Measurements from ENCODE around the gene KRTAP4-12.
"Not testable (repeated sequence)": the region's sequence is repeated elsewhere in the genome, so short reads cannot be mapped to it uniquely, and the experiment has no call there.

KRTAP4-12 gene

DNA sequence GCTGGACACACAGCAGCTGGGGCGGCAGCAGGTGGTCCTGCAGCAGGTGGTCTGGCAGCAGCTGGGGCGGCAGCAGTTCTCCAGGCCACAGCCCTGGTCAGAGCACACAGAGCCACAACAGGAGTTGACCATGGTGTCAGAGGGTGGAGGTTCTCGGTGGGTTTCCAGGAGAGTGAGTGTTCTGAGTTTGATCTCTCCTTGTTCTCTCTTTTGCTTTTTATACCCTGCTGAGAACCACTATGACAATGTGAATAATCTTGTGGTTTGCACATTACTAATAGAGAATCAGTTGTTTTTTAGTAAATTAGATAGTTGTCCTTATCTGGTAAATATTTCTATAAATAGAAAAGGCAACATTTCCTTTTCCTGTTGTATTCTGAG, at the start of gene KRTAP4-12:
Gene KRTAP4-12 (minus strand): TSS at position 192 of the 381 bp plus-strand sequence. CDS start 60 bp downstream, at position 132.
- DNase-seq = not testable (repeated sequence)

DNA sequence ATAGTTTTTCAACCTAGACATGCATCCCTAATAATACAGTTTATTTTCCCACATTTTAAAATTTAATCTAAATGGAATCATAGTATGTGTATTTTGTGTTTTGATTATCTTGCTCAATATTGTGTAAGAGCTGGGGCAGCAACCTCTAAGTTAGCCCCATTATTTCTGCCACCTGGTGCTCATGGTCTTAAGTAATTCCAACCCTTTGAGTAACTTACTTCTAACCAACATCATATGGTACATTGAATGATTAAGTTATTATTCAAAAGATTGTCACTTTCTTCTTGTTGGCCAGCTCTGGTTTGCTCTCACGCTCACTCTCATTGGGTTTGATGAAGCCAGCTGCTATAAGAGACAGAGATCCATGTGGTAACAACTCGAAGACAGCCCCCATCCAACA, 47.9 kb upstream of the KRTAP4-12 start:
- no peak for DNase-seq

DNA sequence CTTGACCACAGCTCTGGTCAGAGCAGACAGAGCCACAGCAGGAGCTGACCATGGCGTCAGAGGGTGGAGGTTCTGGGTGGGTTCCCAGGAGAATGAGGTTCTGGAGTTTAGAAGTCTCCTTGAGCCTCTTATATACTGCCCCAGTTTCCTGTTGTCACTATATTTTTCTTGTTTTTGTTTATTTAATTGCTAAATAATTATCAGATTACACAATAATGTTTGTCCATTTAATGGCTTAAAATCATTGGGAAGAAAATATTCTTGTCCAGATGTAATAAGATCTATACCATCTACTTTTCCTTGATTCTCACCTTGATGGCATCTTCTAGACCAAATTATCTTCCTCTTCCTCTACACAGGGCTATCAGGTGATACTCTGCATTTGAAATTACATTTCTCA, 44.1 kb upstream of the KRTAP4-12 start, which contains the start of gene KRTAP4-3:
Gene KRTAP4-3 (minus strand): TSS at position 101 of the 400 bp plus-strand sequence. CDS start 49 bp downstream, at position 52.
- no peak for DNase-seq

DNA sequence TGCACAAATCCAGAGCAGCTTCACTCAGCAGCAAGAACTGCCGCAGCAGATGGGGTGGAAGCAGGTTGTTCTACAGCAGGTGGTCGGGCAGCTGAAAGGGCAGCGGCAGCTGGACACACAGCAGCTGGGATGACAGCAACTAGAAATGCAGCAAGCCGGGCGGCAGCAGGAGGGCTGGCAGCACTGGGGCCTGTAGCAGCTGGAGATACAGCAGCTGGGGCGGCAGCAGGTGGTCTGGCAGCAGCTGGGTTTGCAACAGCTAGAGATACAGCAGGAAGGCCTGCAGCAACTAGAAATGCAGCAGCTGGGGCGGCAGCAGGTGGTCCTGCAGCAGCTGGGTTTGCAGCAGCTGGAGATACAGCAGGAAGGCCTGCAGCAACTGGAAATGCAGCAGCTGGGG, 43.6 kb upstream of the KRTAP4-12 start:
- no peak for DNase-seq

DNA sequence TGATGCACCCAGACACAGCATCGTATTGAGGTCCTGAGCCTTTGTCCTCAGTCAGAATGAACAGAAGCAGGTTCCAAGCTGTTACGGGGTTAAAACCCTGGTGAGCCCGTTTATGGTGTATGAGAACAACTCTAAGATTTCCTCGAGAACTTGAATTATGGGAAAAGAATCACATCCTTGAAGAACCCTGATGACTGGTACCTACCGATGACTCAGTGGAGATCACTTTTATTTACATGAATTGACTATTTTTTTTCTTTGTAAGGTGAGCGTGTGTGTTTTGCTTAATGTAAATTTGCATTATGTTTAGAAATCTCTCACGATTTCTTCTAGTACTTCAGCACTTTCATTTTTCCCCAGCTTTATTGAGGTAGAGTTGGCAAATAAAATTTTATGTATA, 39.8 kb upstream of the KRTAP4-12 start:
- DNase-seq = no peak

DNA sequence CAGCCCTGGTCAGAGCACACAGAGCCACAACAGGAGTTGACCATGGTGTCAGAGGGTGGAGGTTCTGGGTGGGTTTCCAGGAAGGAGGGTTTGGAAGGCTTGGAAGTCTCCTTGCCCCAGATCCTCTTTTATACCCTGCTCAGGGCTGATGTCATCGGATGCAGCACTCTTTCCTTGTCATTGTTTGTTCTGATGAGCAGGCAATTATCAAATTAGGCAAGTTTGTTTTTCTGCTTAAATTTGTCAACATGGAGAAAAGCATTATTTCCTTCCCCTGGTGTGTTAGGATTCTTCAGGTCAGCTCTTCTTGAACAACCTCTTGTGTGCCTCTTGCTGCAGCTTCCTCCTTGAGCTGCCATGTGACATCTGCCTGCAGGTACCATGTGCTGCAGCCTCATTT, 36.7 kb upstream of the KRTAP4-12 start, which contains the start of gene KRTAP4-4:
Gene KRTAP4-4 (minus strand): TSS at position 101 of the 400 bp plus-strand sequence. CDS start 57 bp downstream, at position 44.
- peak; percentile 14 for DNase-seq

DNA sequence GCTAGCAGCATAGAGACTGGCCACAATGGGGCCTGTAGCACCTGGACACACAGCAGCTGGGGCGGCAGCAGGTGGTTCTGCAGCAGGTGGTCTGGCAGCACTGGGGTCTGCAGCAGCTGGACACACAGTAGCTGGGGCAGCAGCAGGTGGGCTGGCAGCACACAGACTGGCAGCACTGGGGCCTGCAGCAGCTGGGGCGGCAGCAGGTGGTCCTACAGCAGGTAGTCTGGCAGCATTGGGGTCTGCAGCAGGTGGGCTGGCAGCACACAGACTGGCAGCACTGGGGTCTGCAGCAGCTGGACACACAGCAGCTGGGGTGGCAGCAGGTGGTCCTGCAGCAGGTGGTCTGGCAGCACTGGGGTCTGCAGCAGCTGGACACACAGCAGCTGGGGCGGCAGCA, 36.2 kb upstream of the KRTAP4-12 start:
- DNase-seq = not testable (repeated sequence)

DNA sequence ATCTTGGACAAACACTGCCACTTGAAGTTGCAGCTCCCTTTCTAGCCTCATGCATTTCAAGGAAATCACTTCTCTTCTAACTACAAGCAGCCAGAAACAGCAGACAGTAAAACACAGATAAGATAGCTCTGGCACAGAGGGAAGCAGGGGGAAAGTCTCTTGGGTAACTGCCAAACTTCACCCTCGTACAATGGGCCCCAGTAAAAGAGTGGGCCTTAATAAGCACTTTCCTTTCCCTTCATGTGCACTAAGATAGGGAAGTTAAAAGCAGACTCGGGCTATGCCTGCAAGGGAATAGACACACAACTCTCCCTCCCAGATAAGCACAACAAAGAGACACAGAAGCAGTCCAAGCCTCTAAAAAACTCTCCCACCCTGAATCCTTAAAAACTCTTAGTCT, 29.9 kb upstream of the KRTAP4-12 start:
- DNase-seq = peak; percentile 38

DNA sequence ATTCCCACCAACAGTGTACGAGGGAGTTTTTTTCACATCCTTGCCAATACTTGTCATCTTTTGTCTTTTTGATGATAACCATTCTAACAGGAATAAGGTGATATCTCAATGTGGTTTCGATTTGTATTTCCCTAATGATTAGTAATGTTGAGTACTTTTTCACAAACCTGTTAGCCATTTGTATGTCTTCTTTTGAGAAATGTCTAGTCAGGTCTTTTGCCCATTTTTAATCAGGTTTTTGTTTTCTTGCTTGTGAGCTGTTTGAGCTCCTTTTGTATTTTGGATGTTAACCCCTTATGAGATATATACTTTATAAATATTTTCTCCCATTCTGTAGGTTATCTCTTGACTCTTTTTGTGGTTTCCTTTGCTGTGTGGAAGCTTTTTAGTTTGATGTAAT, 27.5 kb upstream of the KRTAP4-12 start:
- DNase-seq = no peak

DNA sequence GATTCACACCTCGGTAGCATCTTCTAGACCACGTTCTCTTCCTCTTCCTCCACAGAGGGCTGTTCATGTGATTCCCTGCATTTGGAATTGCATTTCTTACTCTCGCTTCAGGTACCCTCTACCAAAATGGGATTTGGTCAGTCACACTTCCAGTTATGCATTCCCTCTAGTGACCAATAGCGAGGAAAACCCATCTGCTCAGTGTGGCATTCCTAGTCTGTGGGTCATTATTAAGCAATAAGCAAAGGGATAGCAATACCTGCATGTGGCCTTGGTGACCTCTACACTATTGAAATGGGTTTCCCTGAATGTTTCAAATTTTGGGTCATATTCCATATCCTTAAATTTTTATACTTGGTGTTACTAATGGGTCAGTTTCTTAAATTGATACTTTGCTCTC, 26.0 kb upstream of the KRTAP4-12 start:
- no peak for DNase-seq

DNA sequence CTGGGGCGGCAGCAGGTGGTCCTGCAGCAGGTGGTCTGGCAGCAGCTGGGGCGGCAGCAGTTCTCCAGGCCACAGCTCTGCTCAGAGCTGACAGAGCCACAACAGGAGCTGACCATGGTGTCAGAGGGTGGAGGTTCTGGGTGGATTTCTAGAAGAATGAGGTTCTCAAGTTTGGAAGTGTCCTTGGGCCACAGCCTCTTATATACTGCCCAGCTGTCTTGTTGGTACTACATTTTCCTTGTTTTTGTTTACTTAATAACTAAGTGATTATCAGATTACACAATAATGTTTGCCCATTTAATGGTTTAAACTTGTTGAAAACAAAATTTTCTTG, 25.6 kb upstream of the KRTAP4-12 start, which contains the start of gene KRTAP4-5:
Gene KRTAP4-5 (minus strand): TSS at position 174 of the 334 bp plus-strand sequence. CDS start 58 bp downstream, at position 116.
- no peak for DNase-seq

DNA sequence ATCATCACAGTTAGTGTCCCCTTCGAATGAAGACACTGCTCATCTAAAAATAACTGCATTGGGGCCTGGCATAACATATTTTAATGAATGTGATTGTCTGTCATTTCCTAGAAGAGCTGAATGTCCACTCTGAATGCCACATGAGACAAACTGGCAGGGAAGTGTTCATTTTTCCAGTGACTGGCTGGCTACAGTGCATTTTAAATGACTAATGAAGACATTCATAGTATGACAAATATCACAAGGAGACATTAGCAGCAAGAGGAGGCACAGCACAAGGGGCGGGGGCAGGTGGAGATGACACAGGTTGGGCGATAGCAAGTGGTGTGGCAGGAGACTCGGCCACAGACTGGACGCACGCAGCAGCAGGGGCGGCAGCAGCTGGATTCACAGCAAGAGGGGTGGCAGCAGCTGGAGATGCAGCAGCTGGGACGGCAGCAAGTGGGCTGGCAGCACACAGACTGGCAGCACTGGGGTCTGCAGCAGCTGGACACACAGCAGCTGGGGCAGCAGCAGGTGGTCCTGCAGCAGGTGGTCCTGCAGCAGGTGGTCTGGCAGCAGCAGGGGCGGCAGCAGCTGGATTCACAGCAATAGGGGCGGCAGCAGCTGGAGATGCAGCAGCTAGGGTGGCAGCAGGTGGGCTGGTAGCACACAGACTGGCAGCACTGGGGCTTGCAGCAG, 25.1 kb upstream of the KRTAP4-12 start:
- not testable (repeated sequence) for DNase-seq

DNA sequence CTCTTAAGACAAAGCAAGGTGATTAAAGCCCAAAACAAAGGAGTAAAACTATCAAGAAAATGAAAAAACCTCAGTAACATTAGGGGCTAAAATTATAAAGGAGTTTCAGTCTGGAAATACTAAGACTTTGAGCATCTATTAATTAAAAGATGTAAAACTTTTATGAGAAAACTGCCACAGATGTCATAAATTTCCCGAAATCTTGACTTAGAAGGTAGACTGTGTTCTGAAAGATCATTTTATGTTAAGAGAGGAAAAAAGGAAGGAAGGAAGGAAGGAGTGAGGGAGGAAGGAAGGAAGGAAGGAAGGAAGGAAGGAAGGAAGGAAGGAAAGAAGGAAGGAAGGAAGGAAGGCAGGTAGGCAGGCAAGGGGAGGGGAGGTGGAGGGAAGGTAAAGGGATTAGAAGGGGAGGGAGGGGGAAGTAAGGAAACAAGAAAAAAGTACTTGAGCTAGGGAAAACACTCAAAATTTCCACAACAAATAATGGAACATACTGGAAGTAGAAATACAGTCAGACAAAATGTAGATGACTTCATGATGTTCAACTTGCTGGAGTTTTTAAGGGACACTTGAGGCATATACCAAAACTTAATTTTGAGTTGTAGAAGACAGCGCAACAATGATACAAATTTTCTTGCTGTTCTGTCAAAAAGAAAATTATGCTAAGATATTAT, 23.7 kb upstream of the KRTAP4-12 start:
- no peak for DNase-seq

DNA sequence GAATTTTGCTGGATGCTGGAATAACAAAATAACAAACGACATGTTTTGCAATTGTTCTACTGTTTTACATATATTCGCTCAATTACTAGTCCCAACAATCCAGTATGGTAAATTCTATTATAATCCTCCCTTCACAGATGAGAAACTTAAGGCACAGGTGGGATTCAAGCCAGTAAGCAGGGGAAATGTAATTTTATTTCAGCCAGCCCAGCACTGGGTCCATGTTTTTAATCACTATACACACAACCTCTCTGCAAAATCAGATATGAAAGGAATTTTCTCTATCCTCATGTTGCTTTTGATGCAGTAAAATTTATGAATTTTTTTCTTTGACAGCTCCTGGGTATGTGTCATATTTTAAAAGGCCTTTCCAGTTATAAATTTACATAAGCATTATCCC, 21.3 kb upstream of the KRTAP4-12 start:
- DNase-seq = no peak

DNA sequence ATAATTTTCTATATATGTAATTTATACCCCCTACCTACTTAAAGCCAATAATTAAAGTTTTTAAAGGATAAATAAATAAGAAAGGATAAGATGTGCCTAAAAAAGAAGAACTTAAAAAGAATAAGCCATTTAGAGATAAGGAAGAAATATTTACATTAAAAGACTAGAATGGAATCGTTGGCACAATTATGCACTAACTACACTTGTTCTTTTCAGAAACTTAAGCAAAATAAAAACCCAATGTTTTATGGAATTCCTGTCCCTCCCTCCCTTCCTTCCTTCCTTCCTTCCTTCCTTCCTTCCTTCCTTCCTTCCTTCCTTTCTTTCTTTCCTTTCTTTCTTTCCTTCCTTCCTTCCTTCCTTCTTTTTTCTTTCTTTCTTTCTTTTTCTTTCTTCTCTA, 20.9 kb upstream of the KRTAP4-12 start:
- DNase-seq = no peak

DNA sequence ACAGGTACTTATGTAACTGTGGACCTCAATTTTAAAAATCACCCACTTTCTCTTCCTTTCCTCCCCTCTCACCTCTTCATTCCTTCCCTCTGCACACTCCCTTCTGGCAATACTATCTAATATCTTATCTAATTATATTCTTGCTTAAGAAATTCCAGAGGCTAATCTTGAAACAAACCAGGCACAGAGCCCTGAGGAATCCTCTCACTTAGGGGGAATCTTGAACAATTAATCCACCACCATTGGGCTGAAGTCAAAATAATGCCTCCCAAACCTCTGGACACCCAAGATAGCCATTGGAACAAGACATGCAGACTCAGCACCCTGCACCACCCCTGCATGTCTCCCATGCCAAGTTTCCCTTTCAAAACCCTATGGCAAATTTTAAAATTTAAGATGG, 17.4 kb upstream of the KRTAP4-12 start:
- DNase-seq = no peak

DNA sequence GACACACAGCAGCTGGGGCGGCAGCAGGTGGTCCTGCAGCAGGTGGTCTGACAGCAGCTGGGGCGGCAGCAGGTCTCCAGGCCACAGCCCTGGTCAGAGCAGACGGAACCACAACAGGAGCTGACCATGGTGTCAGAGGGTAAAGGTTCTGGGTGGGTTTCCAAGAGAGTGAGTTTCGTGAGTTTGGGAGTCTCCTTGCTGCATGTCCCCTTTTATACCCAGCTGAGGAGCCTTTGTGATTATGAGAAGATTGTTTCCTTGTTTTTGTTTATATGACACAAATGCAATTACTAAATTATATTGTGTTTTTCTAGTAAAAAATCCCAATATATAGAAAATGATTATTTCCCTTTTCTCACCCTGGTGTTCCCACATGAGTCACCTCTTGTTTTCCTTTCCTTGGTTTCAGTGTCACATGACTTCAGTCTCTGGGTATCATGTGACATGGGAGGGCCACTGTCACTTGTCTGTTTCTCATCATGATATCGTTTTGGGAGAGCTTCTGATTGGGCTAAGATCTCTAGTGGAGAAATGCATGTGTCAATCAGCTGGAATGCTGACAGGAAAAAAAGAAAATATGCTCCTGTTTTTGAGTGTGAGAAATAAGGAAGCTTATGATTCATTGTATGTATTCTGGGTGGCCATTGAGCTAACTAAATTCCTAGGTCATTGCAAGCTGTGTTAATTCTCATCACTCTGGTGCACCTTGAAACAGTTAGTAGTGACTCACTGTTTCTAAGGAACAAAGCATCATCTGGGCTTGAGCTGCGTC, 16.6 kb upstream of the KRTAP4-12 start, which contains the start of gene KRTAP4-6:
Gene KRTAP4-6 (minus strand): TSS at position 185 of the 772 bp plus-strand sequence. CDS start 57 bp downstream, at position 128.
- no peak for DNase-seq

DNA sequence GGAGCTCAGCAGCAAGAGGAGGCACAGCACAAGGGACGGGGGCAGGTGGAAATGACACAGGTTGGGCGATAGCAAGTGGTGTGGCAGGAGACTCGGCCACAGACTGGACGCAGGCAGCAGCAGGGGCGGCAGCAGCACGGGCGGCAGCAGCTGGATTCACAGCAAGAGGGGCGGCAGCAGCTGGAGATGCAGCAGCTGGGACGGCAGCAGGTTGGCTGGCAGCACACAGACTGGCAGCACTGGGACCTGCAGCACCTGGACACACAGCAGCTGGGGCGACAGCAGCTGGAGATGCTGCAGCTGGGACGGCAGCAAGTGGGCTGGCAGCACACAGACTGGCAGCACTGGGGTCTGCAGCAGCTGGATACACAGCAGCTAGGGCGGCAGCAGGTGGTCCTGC, 15.9 kb upstream of the KRTAP4-12 start:
- DNase-seq = not testable (repeated sequence)

DNA sequence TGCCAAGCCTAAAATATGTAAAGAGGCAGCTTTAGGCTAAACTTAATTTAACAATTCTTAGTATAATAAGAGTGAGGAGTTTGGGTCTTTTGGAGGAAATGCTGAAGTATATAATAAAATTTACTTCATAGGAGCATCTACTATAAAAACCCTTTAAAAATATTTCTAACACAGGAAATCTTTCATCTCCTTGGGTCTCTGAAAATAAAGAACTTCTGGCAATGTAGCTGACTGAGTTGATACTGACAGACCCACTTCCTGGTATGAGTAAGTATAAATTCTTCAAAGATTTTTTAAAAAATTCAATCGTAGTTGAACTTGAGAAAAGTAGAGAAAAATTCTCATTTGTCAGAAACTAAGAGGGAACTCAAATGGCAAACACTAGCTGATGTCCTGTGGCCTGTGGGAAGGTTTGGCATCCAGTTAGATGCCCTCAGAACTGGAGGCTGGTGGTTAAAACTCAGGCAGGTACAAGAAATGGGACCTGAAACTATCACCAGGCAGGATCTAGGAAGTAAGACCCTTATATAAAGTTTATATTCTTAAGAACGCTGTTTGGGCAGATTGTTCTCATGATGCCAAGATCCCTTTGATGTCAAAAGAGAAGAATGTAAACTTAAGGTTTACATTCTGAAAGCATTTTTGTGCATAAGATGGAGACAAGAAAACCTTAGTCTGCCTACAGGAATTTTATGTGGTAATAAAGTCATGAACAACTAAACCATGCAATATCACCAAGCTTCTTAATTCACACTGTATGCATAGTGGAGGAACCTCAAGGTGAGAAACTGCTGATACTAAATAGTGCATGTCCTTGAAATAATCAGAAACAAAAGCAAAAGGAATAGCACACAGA, 10.1 kb upstream of the KRTAP4-12 start:
- no peak for DNase-seq

DNA sequence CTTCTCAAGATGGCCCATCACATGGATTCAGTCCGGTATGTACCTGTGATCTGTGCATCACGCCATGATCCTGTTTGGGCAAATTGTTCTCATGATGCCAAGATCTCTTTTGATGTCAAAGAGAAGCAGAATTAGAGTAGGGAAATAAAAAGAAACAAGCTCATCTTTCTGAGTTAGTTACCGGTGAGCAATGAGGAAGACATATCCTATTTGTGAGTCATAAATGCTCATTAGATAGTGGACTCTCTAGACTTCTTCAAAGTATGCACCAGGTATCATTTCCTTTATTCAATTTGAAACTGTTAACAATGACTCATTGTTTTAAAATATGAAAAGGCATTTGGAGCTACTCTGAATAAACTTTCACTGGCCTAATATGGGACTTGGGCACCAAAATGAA, 8.0 kb upstream of the KRTAP4-12 start:
- no peak for DNase-seq

DNA sequence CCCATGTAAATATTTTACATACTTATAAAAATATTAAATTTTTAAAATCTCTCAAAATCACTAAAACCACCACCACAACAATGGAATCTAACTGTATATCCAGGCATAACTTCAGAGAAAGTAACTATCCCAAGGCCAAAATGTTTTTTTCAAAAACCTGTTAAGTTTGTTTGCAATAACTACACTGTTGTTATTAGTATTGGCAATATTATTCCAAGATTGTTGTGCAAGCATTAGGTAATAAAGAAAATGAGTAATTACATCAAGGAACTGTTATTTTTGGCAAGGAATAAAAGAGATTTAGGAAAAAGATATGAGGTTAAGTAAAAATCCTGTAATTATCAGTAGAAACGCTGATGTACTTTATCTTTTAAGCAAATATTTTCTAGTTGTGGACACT, 3.4 kb upstream of the KRTAP4-12 start:
- no peak for DNase-seq

DNA sequence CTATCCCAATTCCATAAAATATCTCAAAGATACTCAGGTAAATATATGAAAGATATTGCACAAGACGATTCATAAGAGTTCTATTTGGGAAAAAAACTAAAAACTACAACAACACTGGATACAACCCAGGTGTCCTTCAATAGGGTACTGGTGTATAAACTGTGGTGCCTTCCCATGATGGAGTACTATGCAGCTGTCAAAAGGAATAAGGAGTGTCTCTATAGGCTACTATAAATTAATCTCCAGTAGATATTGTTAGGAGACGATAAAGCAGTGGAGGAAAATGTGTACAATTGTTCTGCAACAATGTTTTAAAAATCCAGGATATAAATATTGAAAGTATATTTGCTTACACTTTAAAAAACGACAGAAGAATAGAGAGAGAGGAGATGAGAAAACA, 2.4 kb upstream of the KRTAP4-12 start:
- no peak for DNase-seq

All from RPMI8226 (cell line).